OCI-LY1 (cell line): ENCODE results near the gene CENPC.

ENCODE experiments used
- H2AFZ ChIP-seq: fragments of 200-600 bp; sonication (generic), shearing (Covaris generic); 2 replicates; pipeline ENCODE4 v1.6.0; 2014; ENCODE audit warnings: antibody characterized with exemption, mild to moderate bottlenecking, low read length
- H3F3A ChIP-seq: fragments of 200-600 bp; sonication (generic), shearing (Covaris generic); 2 replicates; pipeline ENCODE4 v1.6.0; 2014; ENCODE audit warnings: mild to moderate bottlenecking, antibody characterized with exemption, low read length, moderate library complexity; ENCODE audit not compliant: insufficient read depth
- H3K27ac ChIP-seq: fragments of 200-600 bp; sonication (generic); 2 replicates; pipeline ENCODE4 v1.5.1; 2014; ENCODE audit warnings: low read length, mixed run types, mild to moderate bottlenecking, low read depth; ENCODE audit not compliant: poor library complexity, severe bottlenecking
- H3K27me3 ChIP-seq: fragments of 200-600 bp; sonication (generic); 2 replicates; pipeline ENCODE4 v1.6.0; 2014; ENCODE audit warnings: antibody characterized with exemption, mild to moderate bottlenecking, low read length, moderate library complexity; ENCODE audit not compliant: insufficient read depth
- H3K36me3 ChIP-seq: fragments of 200-600 bp; sonication (generic); 2 replicates; pipeline ENCODE4 v1.6.1; 2014; ENCODE audit warnings: mild to moderate bottlenecking, antibody characterized with exemption, low read length, moderate library complexity, mixed read lengths; ENCODE audit not compliant: insufficient read depth
- H3K4me1 ChIP-seq: fragments of 200-600 bp; sonication (generic); 2 replicates; pipeline ENCODE4 v1.5.1; 2014; ENCODE audit warnings: mild to moderate bottlenecking, low read length, moderate library complexity; ENCODE audit not compliant: insufficient read depth, severe bottlenecking
- H3K4me2 ChIP-seq: fragments of 200-600 bp; sonication (generic), shearing (Covaris generic); 2 replicates; pipeline ENCODE4 v1.6.1; 2014; ENCODE audit warnings: low read length
- H3K4me3 ChIP-seq: fragments of 200-600 bp; sonication (generic); 2 replicates; pipeline ENCODE4 v1.5.1; 2014; ENCODE audit warnings: low read length, low read depth, mild to moderate bottlenecking, mixed read lengths; ENCODE audit not compliant: poor library complexity, severe bottlenecking
- H3K79me2 ChIP-seq: fragments of 200-600 bp; shearing (Covaris generic); 2 replicates; pipeline ENCODE4 v1.6.1; 2016; ENCODE audit warnings: mixed run types, low read length, mixed read lengths; ENCODE audit not compliant: insufficient read depth
- H3K9ac ChIP-seq: fragments of 200-600 bp; sonication (generic), shearing (Covaris generic); 2 replicates; pipeline ENCODE4 v1.6.1; 2014; ENCODE audit warnings: mild to moderate bottlenecking, low read length, mixed read lengths
- H3K9me2 ChIP-seq: fragments of 200-600 bp; sonication (generic), shearing (Covaris generic); 2 replicates; pipeline ENCODE4 v1.6.1; 2014; ENCODE audit warnings: low read depth, mild to moderate bottlenecking, low read length, mixed read lengths
- H3K9me3 ChIP-seq: fragments of 200-600 bp; shearing (Covaris generic); 2 replicates; pipeline ENCODE4 v1.6.1; 2014; ENCODE audit warnings: low read length, mixed read lengths
- H4K20me1 ChIP-seq: fragments of 200-600 bp; sonication (generic), shearing (Covaris generic); 2 replicates; pipeline ENCODE4 v1.6.0; 2016; ENCODE audit warnings: mild to moderate bottlenecking, low read length; ENCODE audit not compliant: insufficient read depth
- EZH2 ChIP-seq: fragments of 200-600 bp; sonication (generic), shearing (Covaris generic); IDR thresholded peaks from 2 replicates; pipeline ENCODE4 v1.8.0; 2017; ENCODE audit warnings: borderline replicate concordance, mixed run types, mild to moderate bottlenecking, antibody characterized with exemption, low read length, moderate library complexity, mixed read lengths
- TF ChIP-seq, protein P1 (sequence below): fragments of 200-600 bp; sonication (generic), shearing (Covaris generic); IDR thresholded peaks from 2 replicates; pipeline ENCODE4 v1.5.1; 2017; ENCODE audit warnings: mild to moderate bottlenecking, antibody characterized with exemption, low read length, moderate library complexity, mixed read lengths

Gene CENPC

DNA sequence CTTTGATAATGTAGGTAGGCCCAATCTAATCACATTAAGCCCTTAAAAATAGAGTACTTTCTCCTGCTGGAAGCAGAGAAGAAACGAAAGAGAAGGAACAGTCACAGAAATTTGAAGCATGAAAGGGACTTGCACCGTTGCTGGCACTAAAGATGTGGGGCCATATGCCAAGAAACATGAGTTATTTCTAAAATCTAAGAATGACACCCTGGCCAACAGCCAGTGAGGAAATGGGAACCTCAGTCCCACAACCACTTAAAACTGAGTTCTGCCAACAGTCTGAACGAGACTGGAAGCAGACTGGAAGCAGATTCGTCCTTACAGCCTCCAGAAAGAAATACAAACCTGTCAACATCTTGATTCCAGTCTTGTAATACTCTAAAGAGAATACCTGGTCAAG lies 70.1 kb downstream of the CENPC start:
- Histone ChIP-seq H3F3A (no peaks in the 10 kb centered on the region), H4K20me1 (no peaks in the 10 kb centered on the region), H3K9me2 (no peaks in the 10 kb centered on the region), H3K9ac (no peak overlapping the region), H3K36me3 (peaks cover 88% of the 10 kb centered on the region), H3K9me3 (no peaks in the 10 kb centered on the region), H2AFZ (no peak overlapping the region), H3K27me3 (no peaks in the 10 kb centered on the region), H3K4me2 (no peak overlapping the region), H3K4me1 (no peaks in the 10 kb centered on the region), H3K27ac (no peak overlapping the region), H3K4me3 (no peak overlapping the region), H3K79me2 (no peaks in the 10 kb centered on the region)
- TF ChIP-seq, protein P1, sequence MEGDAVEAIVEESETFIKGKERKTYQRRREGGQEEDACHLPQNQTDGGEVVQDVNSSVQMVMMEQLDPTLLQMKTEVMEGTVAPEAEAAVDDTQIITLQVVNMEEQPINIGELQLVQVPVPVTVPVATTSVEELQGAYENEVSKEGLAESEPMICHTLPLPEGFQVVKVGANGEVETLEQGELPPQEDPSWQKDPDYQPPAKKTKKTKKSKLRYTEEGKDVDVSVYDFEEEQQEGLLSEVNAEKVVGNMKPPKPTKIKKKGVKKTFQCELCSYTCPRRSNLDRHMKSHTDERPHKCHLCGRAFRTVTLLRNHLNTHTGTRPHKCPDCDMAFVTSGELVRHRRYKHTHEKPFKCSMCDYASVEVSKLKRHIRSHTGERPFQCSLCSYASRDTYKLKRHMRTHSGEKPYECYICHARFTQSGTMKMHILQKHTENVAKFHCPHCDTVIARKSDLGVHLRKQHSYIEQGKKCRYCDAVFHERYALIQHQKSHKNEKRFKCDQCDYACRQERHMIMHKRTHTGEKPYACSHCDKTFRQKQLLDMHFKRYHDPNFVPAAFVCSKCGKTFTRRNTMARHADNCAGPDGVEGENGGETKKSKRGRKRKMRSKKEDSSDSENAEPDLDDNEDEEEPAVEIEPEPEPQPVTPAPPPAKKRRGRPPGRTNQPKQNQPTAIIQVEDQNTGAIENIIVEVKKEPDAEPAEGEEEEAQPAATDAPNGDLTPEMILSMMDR, result no peak
- no peak for TF ChIP-seq EZH2

DNA sequence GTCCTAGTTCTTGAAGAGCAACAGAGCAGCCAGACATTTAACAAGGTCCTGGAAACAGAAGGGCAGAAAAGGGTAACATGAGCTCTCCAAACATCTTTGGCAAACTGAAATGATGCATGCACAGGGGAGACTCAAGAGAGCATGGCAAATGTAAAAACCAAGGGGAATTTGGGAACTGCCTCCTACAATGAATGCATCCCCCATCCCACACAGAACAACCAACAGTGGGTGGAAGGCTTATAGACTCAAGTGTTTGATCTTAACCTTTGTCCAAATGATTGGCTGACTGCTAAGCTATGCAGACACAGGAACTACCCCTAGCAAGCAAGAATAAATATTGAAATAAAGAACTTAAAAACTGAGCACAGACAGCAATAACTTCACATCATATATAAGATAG lies 74.4 kb downstream of the CENPC start:
- Histone ChIP-seq H2AFZ (no peak overlapping the region), H3K36me3 (peaks cover 56% of the 10 kb centered on the region), H3F3A (no peaks in the 10 kb centered on the region), H3K9me3 (no peaks in the 10 kb centered on the region), H3K4me1 (no peaks in the 10 kb centered on the region), H3K9ac (no peak overlapping the region), H3K9me2 (no peaks in the 10 kb centered on the region), H3K27me3 (no peaks in the 10 kb centered on the region), H3K4me3 (no peak overlapping the region), H3K4me2 (no peak overlapping the region), H4K20me1 (no peaks in the 10 kb centered on the region), H3K27ac (no peak overlapping the region), H3K79me2 (no peaks in the 10 kb centered on the region)
- TF ChIP-seq, protein P1, result no peak
- TF ChIP-seq EZH2, result no peak

DNA sequence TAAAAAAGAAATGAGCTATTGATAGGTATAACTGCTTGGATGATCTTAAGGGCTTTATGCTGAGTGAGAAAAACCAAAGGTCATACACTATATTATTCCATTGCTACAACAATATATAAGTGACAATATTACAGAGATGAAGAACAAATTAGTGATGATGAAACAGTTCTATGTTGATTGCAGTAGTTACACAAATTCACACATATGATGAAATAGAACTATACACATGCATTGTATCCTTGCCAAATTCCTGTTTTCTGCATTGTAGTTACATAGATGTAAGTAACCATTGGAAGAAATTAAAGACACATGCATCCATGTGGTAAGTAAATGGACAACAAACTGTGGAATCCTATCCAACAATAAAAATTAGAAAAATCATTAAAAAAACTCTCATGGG lies 76.5 kb downstream of the CENPC start:
- no peaks in the 10 kb centered on the region for H3K9me3 ChIP-seq
- no peak overlapping the region for H3K4me3 ChIP-seq
- no peaks in the 10 kb centered on the region for H3K4me1 ChIP-seq
- H2AFZ ChIP-seq, result no peak overlapping the region
- no peaks in the 10 kb centered on the region for H3F3A ChIP-seq
- H4K20me1 ChIP-seq, result no peaks in the 10 kb centered on the region
- TF ChIP-seq EZH2, result no peak
- TF ChIP-seq, protein P1, result no peak
- peaks cover 36% of the 10 kb centered on the region for H3K36me3 ChIP-seq
- no peaks in the 10 kb centered on the region for H3K79me2 ChIP-seq
- H3K27me3 ChIP-seq, result no peaks in the 10 kb centered on the region
- H3K9me2 ChIP-seq, result no peaks in the 10 kb centered on the region
- H3K4me2 ChIP-seq, result no peak overlapping the region
- H3K9ac ChIP-seq, result no peak overlapping the region
- no peak overlapping the region for H3K27ac ChIP-seq
